ENCODE data around the gene RPS19.

Gene RPS19

DNA sequence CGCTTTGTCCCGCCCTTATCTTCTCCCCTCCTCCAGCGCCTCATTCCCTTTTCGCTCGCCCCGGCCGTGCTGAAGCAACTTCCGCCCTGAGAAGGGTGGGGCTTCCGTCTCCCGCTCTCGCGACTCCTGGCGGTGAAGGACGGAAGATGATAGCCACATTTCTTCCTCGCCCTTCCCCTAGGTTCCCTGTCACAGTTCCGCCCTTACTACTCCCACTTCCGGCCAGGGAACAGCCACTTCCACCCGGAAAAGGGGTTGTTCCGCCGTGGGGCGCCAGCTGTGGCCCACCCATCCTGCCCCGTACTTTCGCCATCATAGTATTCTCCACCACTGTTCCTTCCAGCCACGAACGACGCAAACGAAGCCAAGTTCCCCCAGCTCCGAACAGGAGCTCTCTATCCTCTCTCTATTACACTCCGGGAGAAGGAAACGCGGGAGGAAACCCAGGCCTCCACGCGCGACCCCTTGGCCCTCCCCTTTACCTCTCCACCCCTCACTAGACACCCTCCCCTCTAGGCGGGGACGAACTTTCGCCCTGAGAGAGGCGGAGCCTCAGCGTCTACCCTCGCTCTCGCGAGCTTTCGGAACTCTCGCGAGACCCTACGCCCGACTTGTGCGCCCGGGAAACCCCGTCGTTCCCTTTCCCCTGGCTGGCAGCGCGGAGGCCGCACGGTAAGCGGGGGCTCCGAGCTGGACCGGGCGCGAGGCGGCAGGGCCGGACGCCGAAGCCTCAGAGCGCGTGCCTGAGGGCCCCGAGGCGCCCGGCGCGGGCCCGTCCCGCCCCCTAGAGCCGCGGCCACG is at the start of gene RPS19:
Gene RPS19, plus strand, starts transcription at position 638 of the 801 bp plus-strand sequence. CDS start 520 bp downstream, outside the sequence.
- DNase-seq (ENCODE audit: low spot score), result peak; percentile 99

GRCh38 chr19:41810301-41810700 is 49.8 kb upstream of the RPS19 start:
- DNase-seq (ENCODE audit: low spot score), result no peak

DNA sequence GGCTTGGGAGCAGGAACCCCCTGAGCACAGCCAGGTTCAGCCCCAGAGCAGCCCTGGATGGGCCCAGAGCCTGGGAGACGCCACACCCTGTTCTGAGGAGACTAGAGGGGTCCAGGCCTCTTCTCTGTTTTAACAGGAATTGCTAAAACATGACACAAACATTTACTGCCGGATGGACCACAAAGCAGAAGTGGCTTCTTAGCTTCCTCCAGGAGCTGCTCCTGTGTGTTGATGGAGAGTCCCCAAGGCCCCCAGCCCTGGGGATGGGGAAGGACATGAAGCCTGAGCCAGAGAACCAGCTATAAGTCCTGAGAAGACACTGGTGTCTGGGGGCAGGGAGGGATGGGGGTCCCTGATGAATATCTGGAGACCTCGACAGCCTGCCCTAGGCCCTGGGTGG is 49.0 kb upstream of the RPS19 start:
- no peak for DNase-seq (ENCODE audit: low spot score)

DNA sequence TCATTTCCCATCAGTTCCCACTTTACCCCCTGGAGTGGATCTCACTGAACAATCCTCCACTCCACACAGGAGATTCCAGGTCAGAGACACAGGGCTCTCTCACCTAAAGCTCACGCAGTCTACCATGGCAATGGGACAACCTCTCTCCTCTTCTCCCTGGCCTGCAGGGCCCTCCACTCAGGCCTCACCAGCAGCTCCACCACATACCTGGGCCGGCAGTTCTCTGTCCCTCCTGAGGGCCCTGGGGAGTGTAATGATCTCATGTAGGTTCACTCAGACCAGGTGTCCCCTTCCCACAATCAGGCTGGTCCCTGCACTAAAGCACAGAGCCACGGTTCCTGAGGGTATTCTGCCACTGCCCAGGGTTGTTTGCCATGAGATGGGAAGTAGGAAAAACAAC is 48.1 kb upstream of the RPS19 start:
- no peak for DNase-seq (ENCODE audit: low spot score)

- DNase-seq (ENCODE audit: low spot score), result no peak
These were observed 46.1 kb upstream of the RPS19 start for GRCh38 chr19:41813911-41814310.

- no peak for DNase-seq (ENCODE audit: low spot score)
These were observed 44.8 kb upstream of the RPS19 start for GRCh38 chr19:41815301-41815700.

- no peak for DNase-seq (ENCODE audit: low spot score)
These were observed 43.3 kb upstream of the RPS19 start for GRCh38 chr19:41816761-41817160.

- no peak for DNase-seq (ENCODE audit: low spot score)
These were observed 38.9 kb upstream of the RPS19 start for GRCh38 chr19:41821003-41821735.

DNA sequence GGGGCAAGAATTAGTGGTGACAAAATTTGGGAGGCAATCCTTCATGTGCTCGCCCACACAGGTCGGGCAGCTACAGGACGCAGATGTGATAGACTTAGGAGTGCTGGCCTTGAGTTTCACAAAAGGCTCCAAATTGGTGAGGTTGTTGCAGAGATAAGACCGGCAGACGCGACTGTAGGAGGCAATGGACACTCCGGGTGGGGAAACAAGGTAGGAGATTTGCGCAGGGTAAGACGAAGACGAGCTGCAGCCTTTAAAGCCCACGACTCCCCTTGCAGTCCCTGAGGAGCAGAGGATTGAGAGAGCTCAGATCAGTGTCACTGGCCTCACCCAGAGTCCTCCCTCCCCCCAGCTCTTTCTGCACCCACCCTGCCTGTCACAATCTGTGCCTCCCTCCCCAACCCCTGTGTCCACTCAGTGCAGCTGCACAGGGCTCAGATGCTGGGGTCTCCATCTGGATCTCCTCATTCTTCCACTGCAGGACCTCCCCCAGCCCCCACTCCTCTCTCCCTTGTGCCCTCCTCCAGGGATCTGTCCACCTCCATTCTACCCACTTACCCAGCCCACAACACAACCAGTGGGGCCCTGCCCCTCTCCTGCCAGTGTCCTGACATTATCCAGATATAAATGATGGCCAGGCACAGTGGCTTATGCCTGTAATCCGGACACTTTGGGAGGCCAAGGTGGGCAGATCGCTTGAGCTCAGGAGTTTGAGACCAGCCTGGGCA is 21.9 kb upstream of the RPS19 start:
- no peak for DNase-seq (ENCODE audit: low spot score)

- no peak for DNase-seq (ENCODE audit: low spot score)
These were observed 20.8 kb upstream of the RPS19 start for GRCh38 chr19:41839211-41839610.

- no peak for DNase-seq (ENCODE audit: low spot score)
These were observed 16.7 kb upstream of the RPS19 start for GRCh38 chr19:41843371-41843770.

GRCh38 chr19:41844601-41845000 is 15.5 kb upstream of the RPS19 start, which contains the start of gene LYPD4:
TSS of gene LYPD4 (minus strand) at chr19:41844683. CDS start at chr19:41839285, 5,398 bp downstream.
- no peak for DNase-seq (ENCODE audit: low spot score)

DNA sequence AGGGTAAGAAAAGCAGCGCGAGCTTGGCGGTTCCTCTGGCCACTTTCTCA is 15.2 kb upstream of the RPS19 start, which contains the start of gene DMRTC2:
Gene DMRTC2, plus strand, starts transcription at position 42 of the 50 bp plus-strand sequence. CDS start 2,387 bp downstream, outside the sequence.
- DNase-seq (ENCODE audit: low spot score), result no peak

DNA sequence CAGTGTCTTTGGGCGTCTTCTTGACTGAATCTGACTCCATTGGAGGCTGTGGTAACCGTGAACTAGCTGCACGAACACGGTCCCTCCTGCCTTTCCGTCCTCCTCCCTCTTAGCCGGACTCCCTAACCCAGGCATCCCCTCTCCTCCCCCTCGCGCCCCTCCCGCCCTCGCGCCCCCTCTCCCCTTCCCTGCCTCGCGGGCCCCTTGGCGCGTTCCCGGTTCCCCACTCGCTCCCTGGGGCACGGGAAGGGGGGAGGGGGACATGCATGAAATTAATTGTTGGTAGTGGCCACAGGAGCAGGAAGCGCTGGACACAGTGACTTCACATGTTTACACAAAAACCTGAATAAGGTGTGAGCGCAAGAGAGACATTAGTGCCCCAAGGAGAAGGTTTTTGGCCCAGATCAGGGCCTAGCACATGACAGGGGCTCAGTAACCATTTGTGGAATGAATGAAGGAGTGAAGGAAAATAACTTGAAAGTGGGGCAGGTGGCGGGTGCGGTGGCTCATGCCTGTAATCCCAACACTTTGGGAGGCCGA is 14.9 kb upstream of the RPS19 start:
- DNase-seq (ENCODE audit: low spot score), result no peak

DNA sequence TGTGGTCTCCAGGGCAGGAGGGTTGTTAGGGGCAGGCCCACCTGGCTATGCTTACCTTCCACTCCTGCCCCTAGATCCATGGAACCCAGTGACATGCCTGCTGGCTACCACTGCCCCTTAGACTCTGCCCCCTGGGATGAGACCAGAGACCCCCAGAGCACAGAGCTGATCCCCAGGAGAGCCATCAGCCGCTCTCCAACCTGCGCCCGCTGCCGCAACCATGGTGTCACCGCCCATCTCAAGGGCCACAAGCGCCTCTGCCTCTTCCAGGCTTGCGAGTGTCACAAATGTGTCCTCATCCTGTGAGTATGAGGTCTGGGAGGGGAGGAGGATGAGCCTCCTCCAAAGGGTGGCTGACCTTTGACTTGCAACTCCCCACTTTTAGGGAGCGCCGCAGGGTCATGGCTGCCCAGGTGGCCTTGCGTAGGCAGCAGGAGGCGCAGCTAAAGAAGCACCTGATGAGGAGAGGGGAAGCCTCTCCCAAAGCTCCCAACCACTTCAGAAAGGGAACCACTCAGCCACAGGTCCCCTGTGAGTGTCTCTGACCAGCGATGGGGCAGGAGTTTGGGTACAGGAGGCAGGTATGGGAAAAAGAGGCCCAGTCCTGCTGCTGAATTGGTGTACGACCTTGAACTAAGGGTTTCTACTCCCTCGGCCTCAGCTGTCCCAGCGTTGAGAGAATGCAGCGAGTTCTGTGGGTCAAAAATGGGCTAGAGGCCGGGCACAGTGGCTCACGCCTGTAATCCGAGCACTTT is 12.5 kb upstream of the RPS19 start:
- DNase-seq (ENCODE audit: low spot score), result no peak

DNA sequence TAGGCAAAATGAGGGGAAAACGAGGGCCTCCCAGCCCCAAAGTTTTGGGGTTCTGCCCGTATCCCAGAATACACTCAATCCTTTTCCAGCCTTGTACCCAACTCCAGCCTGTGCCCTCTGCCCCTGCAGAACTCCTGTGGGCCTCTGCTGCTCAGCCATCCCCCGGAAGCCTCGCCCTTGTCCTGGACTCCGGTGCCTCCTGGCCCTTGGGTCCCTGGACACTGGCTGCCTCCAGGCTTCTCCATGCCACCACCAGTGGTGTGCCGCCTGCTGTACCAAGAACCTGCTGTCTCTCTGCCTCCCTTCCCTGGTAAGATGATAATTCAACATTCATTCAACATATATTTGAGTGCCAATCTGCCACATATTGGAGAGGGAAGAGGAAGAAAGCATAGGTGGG is 11.4 kb upstream of the RPS19 start:
- DNase-seq (ENCODE audit: low spot score), result no peak

- no peak for DNase-seq (ENCODE audit: low spot score)
These were observed 11.0 kb upstream of the RPS19 start for GRCh38 chr19:41849067-41849466.

- DNase-seq (ENCODE audit: low spot score), result no peak
These were observed 9.7 kb upstream of the RPS19 start for GRCh38 chr19:41850381-41850780.

DNA sequence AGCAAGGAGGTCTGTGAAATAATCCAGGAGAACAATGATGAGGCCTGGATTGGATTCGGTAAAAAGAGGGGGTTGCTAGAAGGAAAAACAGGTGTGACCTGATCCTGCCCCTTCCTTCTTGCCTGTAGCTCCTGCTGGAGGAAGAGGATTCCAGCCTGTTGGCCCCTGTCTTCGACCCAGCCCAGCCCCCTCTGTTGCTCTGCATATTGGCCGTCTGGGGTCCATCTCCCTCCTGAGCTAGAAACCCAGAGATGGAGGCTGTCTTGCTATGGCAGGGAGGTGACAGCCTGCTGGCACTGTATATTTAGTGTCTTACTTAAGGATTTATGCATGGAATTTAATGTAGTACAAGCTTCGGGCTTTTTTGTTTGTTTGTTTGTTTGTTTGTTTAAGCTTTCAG is 8.6 kb upstream of the RPS19 start:
- no peak for DNase-seq (ENCODE audit: low spot score)

- no peak for DNase-seq (ENCODE audit: low spot score)
These were observed 6.7 kb upstream of the RPS19 start for GRCh38 chr19:41853344-41853743.

DNA sequence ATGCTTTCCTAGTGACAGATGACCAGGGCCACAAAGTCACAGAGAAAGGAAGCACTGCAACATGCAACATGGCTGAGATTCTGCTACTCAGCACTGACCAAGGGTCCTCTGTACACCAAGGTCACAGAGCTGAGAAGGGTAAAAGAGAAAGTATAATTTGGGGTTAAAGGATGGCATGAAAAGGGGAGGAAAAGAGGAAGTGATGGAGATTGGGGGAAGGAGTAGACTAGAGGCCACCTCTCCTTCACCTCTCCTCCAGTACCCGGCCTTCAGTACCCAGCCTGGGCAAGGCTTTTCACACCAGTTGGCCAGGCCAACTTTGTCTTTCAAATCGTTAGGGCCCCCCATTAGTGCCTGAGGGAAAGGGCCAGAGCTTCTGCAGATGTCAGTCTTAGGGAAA is 6.3 kb upstream of the RPS19 start:
- no peak for DNase-seq (ENCODE audit: low spot score)

- no peak for DNase-seq (ENCODE audit: low spot score)
These were observed 840 bp upstream of the RPS19 start for GRCh38 chr19:41859213-41859617.

Measured in left forelimb (tissue), 1 donor.